SU-DHL-6 (cell line): ENCODE data around the gene SLC2A3.
"Not testable (repeated sequence)": the region's sequence is repeated elsewhere in the genome, so short reads cannot be mapped to it uniquely, and the experiment has no call there.

Source experiments
- H2AFZ ChIP-seq: fragments of 200-600 bp; sonication (generic); 2 replicates; pipeline ENCODE4 v1.6.1; 2014; ENCODE audit warnings: low read depth, mild to moderate bottlenecking, moderate library complexity, mixed read lengths, antibody characterized with exemption, low read length; ENCODE audit not compliant: severe bottlenecking
- H3F3A ChIP-seq: fragments of 200-600 bp; shearing (Covaris generic); 2 replicates; pipeline ENCODE4 v1.6.0; 2016; ENCODE audit warnings: antibody characterized with exemption, mild to moderate bottlenecking; ENCODE audit not compliant: insufficient read depth
- H3K27ac ChIP-seq: fragments of 200-600 bp; sonication (generic); 2 replicates; pipeline ENCODE4 v1.5.1; 2016; ENCODE audit warnings: low read depth, mild to moderate bottlenecking, low read length, moderate library complexity, mixed read lengths
- H3K27me3 ChIP-seq: fragments of 200-600 bp; sonication (generic), shearing (Covaris generic); 2 replicates; pipeline ENCODE4 v1.6.0; 2014; ENCODE audit warnings: mild to moderate bottlenecking, low read length
- H3K36me3 ChIP-seq: fragments of 200-600 bp; sonication (generic); 2 replicates; pipeline ENCODE4 v1.6.1; 2014; ENCODE audit warnings: mild to moderate bottlenecking, low read length, mixed read lengths
- H3K4me2 ChIP-seq: fragments of 300-600, 200-600 bp; shearing (Covaris generic), sonication (generic); 2 replicates; pipeline ENCODE4 v1.6.0; 2014; ENCODE audit warnings: low read length, low read depth, mild to moderate bottlenecking; ENCODE audit not compliant: poor library complexity, severe bottlenecking
- H3K4me3 ChIP-seq: fragments of 200-600 bp; sonication (generic); 2 replicates; pipeline ENCODE4 v1.5.1; 2014; ENCODE audit warnings: antibody characterized with exemption, low read length, mild to moderate bottlenecking, mixed read lengths; ENCODE audit not compliant: insufficient read depth, poor library complexity, severe bottlenecking
- H3K79me2 ChIP-seq: fragments of 200-600 bp; sonication (generic); 2 replicates; pipeline ENCODE4 v1.6.1; 2014; ENCODE audit warnings: mild to moderate bottlenecking, low read length, moderate library complexity; ENCODE audit not compliant: insufficient read depth
- H3K9ac ChIP-seq: fragments of 200-600 bp; sonication (generic); 2 replicates; pipeline ENCODE4 v1.7.0; 2014; ENCODE audit warnings: mild to moderate bottlenecking, low read length
- H3K9me2 ChIP-seq: fragments of 200-600 bp; sonication (generic); replicated peaks from 2 replicates; pipeline ENCODE4 v1.6.1; 2014; ENCODE audit warnings: low read length; ENCODE audit not compliant: insufficient read depth
- H3K9me3 ChIP-seq: fragments of 200-600 bp; sonication (generic); 2 replicates; pipeline ENCODE4 v1.6.1; 2014; ENCODE audit warnings: low read length, mixed read lengths; ENCODE audit not compliant: insufficient read depth
- H4K20me1 ChIP-seq: fragments of 200-600 bp; sonication (generic); 2 replicates; pipeline ENCODE4 v1.6.1; 2014; ENCODE audit warnings: low read depth, mild to moderate bottlenecking, antibody characterized with exemption, low read length, moderate library complexity, mixed read lengths
- CTCF ChIP-seq: fragments of 200-600 bp; sonication (generic); IDR thresholded peaks from one replicate; pipeline ENCODE4 v1.5.1; 2017; ENCODE audit warnings: antibody characterized with exemption, mild to moderate bottlenecking, low read length, moderate library complexity; ENCODE audit not compliant: insufficient read depth, poor library complexity, severe bottlenecking
- EZH2phosphoT487 ChIP-seq: fragments of 200-600 bp; sonication (generic), shearing (Covaris generic); conservative IDR thresholded peaks from 2 replicates; pipeline ENCODE4 v1.6.1; 2018; ENCODE audit warnings: mild to moderate bottlenecking, antibody characterized with exemption, low read length, moderate library complexity, mixed read lengths

The SLC2A3 gene

GRCh38 chr12:7935590-7936581 is at the start of gene SLC2A3:
Gene SLC2A3 (minus strand): TSS chr12:7936187. CDS start chr12:7936034, 153 bp downstream.
- Histone ChIP-seq H4K20me1 (no peaks in the 10 kb centered on the region), H3K79me2 (peaks cover 4% of the 10 kb centered on the region; the same call in 1 of the 2 replicates), H3K4me2 (peak within 1 kb of the TSS; percentile 63), H3F3A (0 out of 2 replicates have a peak, but pooled peaks cover 3% of the 10 kb centered on the region), H3K9ac (peak within 1 kb of the TSS; percentile 50), H3K4me3 (peak within 1 kb of the TSS; percentile 49), H3K27me3 (no peaks in the 10 kb centered on the region), H2AFZ (peak within 1 kb of the TSS; percentile 78), H3K27ac (peak within 1 kb of the TSS; percentile 35), H3K36me3 (no peaks in the 10 kb centered on the region), H3K9me3 (no peaks in the 10 kb centered on the region), H3K9me2 (no peaks in the 10 kb centered on the region)
- no peak for TF ChIP-seq EZH2phosphoT487
- no peak for TF ChIP-seq CTCF

GRCh38 chr12:7984900-7985299 is 48.9 kb upstream of the SLC2A3 start:
- TF ChIP-seq CTCF, result no peak
- TF ChIP-seq EZH2phosphoT487, result no peak
- no peak overlapping the region for H2AFZ ChIP-seq
- H3K9me2 ChIP-seq, result no peaks in the 10 kb centered on the region
- H3F3A ChIP-seq, result no peaks in the 10 kb centered on the region
- H3K36me3 ChIP-seq, result no peaks in the 10 kb centered on the region
- no peak overlapping the region for H3K27ac ChIP-seq
- H3K4me3 ChIP-seq, result no peak overlapping the region
- no peak overlapping the region for H3K4me2 ChIP-seq
- no peaks in the 10 kb centered on the region for H4K20me1 ChIP-seq
- no peaks in the 10 kb centered on the region for H3K9me3 ChIP-seq
- H3K79me2 ChIP-seq, result no peaks in the 10 kb centered on the region
- H3K9ac ChIP-seq, result no peak overlapping the region
- H3K27me3 ChIP-seq, result no peaks in the 10 kb centered on the region

DNA sequence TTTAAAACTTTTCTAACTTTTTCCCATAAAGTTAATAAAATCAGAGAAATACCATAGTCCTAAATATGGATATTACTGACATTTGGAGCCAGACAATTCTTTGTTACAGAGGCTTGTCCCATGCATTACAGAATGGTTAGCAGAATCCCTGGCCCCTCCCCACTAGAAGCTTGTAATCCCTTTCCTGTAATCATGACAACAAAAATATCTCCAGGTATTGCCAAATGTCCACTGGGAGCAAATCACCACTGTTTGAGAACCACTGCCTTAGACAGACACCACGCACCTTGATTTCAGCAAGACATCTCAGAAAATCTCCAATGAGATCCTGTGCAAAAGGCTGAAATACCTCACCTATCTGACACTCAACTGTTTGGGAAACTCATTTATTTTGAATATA is 47.5 kb upstream of the SLC2A3 start:
- H3K4me3 ChIP-seq, H3K27ac ChIP-seq: not testable (repeated sequence)

DNA sequence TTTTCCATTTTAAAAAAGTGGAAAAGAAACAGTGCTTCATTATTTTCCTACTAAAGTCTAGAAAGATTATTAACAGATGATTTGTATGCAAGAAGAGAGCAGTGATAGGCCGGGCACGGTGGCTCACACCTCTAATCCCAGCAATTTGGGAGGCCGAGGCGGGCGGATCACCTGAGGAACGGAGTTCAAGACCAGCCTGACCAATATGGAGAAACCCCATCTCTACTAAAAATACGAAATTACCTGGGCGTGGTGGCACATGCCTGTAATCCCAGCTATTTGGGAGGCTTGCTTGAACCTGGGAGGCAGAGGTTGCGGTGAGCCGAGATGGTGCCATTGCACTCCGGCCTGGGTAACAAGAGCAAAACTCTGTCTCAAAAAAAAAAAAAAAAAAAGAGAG is 47.0 kb upstream of the SLC2A3 start:
- not testable (repeated sequence) for H4K20me1 ChIP-seq, H3K4me3 ChIP-seq, H3K4me2 ChIP-seq, H3K9me2 ChIP-seq, H2AFZ ChIP-seq, H3K79me2 ChIP-seq, H3K9ac ChIP-seq, H3K36me3 ChIP-seq, H3K27me3 ChIP-seq, H3F3A ChIP-seq, H3K27ac ChIP-seq, H3K9me3 ChIP-seq

More for the DNA sequence above, 47.5 kb upstream of the SLC2A3 start:
- H3K9ac ChIP-seq, H3K9me2 ChIP-seq, H2AFZ ChIP-seq, H3K36me3 ChIP-seq, H3F3A ChIP-seq, H3K27me3 ChIP-seq, H3K4me2 ChIP-seq, H3K9me3 ChIP-seq, H3K79me2 ChIP-seq, H4K20me1 ChIP-seq: not testable (repeated sequence)

DNA sequence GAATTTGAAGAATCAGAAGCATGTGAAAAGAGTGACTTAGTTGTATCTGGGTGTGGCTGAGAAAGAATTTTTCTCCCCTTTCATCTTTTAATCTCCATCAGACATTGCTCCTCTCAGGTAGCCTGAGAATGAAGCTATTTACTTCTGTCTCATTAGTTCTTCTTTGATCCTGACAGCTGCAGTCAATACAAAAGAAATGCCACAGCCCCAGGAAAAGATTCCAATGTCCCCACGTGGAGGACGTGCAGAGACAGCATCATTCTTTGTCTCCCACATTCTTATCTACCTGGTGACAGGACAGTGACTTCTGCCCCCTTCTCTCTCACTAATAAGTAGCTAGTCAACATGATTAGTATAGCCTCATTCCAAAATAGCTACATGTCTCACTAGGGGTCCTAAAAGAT is 46.3 kb upstream of the SLC2A3 start:
- not testable (repeated sequence) for H3K27ac ChIP-seq, H4K20me1 ChIP-seq, H3K9ac ChIP-seq, H3K4me3 ChIP-seq, H2AFZ ChIP-seq, H3K9me3 ChIP-seq, H3K27me3 ChIP-seq, H3K79me2 ChIP-seq, H3K36me3 ChIP-seq, H3K9me2 ChIP-seq, H3F3A ChIP-seq, H3K4me2 ChIP-seq
